Limb (tissue), 2 donors: Measurements from ENCODE around the gene SNX13.

ENCODE experiments used
- DNase-seq, 2 donors: peaks; one replicate each; pipeline ENCODE4 v3.0.0-alpha.2; 2016; ENCODE audit errors: extremely low spot score in 2 of 2

The SNX13 gene

GRCh38 chr7:17948526-17949238 lies 8.4 kb upstream of the SNX13 start:
- DNase-seq = no peak

GRCh38 chr7:17947620-17948019 lies 7.3 kb upstream of the SNX13 start:
- no peak for DNase-seq

- no peak for DNase-seq
Measured at GRCh38 chr7:17946591-17946990, 6.3 kb upstream of the SNX13 start.

GRCh38 chr7:17944720-17945119 lies 4.4 kb upstream of the SNX13 start:
- DNase-seq = no peak

GRCh38 chr7:17943006-17943405 lies 2.7 kb upstream of the SNX13 start:
- no peak for DNase-seq

- no peak for DNase-seq
Measured at GRCh38 chr7:17942231-17942630, 1.9 kb upstream of the SNX13 start.

GRCh38 chr7:17940951-17941431 lies 697 bp upstream of the SNX13 start:
- DNase-seq = no peak

GRCh38 chr7:17939606-17940301 lies 540 bp downstream of the SNX13 start:
- DNase-seq = no peak

- no peak for DNase-seq
Measured at GRCh38 chr7:17939211-17939605, 1.1 kb downstream of the SNX13 start.

- no peak for DNase-seq
Measured at GRCh38 chr7:17937506-17938120, 2.7 kb downstream of the SNX13 start.

- DNase-seq = no peak
Measured at GRCh38 chr7:17936321-17936720, 4.0 kb downstream of the SNX13 start.

- no peak for DNase-seq
Measured at GRCh38 chr7:17934612-17935240, 5.6 kb downstream of the SNX13 start.

GRCh38 chr7:17934094-17934493 lies 6.2 kb downstream of the SNX13 start:
- no peak for DNase-seq

- no peak for DNase-seq
Measured at GRCh38 chr7:17932770-17933169, 7.5 kb downstream of the SNX13 start.

- DNase-seq = no peak
Measured at GRCh38 chr7:17931069-17931468, 9.2 kb downstream of the SNX13 start.

- DNase-seq = no peak
Measured at GRCh38 chr7:17930546-17930945, 9.7 kb downstream of the SNX13 start.

GRCh38 chr7:17929647-17930395 lies 10.5 kb downstream of the SNX13 start:
- no peak for DNase-seq

- DNase-seq = no peak
Measured at GRCh38 chr7:17928055-17928454, 12.2 kb downstream of the SNX13 start.

GRCh38 chr7:17921857-17922416 lies 18.4 kb downstream of the SNX13 start:
- no peak for DNase-seq

GRCh38 chr7:17917842-17918241 lies 22.5 kb downstream of the SNX13 start:
- no peak for DNase-seq

GRCh38 chr7:17916786-17917185 lies 23.5 kb downstream of the SNX13 start:
- no peak for DNase-seq
